HG03045 (cell line): ENCODE data around the gene ECT2.
"Not testable (repeated sequence)": the region's sequence is repeated elsewhere in the genome, so short reads cannot be mapped to it uniquely, and the experiment has no call there.

Experiments used
- ATAC-seq: cut with Tn5 transposase; IDR thresholded peaks from one replicate; pipeline ENCODE4 v1.9.1; 2021; ENCODE audit warnings: mild to moderate bottlenecking, moderate library complexity; ENCODE audit not compliant: unreplicated experiment

ECT2 gene

DNA sequence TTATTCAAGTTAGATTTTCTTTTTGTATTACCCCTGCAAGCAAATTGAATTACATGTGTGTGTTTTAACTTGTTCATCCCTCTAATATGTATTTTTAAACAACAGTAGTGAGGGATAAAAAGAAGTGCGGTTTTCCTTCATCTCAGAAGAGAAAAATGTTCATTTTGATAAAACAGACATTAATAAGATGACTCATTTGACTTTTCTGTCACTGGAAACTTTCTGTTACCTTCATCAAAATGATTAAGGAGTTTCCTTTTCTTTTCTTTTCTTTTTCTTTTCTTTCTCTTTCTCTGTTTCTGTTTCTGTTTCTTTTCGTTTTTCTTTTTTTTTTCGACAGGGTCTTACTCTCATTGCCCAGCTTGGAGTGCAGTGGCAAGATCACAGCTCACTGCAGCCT lies 53.0 kb downstream of the ECT2 start:
- no peak for ATAC-seq

DNA sequence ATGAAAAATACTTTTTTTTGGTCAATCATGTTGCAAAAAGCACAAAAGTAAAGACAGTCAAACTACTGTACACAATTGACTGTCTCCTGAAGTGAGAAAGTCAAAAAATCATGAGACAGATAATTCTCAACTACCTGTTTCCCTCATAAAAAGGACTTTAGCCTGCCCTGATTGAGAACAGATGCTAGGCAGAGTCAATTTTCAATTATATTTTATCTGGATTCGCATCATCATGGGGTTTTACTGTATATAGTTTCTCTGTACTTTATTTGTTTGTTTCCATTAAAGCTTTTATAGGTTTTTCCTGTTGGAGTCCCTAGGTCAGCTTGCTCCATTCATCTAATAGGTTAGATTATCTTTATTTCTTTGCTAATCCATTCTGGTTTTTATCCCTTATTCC lies 53.8 kb downstream of the ECT2 start:
- no peak for ATAC-seq

DNA sequence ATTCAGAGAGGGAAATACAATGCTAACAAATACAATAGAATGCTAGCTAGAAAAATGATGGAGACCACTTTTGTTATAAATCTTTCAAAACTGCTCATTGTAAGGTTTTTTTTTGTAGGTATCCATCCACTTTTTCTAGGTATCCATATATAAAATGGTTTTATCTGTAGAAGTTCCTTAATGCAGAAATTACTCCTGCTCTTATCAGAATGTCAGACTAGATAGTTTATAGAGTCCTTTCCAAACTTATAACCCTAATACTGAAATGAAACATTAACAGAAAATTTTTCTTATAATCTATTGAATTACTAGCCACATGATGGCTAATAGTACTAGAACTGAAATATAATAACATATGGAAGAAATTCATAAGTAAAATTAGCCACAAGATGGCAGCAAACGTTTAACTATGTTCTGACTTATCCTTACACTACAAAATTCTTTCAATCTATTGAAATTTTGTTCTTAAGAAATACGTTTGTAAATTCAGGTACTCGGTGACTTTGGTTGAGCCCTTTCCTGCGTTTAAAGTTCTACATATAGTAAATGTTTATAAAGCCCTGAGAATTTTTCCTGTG lies 58.5 kb downstream of the ECT2 start:
- no peak for ATAC-seq

DNA sequence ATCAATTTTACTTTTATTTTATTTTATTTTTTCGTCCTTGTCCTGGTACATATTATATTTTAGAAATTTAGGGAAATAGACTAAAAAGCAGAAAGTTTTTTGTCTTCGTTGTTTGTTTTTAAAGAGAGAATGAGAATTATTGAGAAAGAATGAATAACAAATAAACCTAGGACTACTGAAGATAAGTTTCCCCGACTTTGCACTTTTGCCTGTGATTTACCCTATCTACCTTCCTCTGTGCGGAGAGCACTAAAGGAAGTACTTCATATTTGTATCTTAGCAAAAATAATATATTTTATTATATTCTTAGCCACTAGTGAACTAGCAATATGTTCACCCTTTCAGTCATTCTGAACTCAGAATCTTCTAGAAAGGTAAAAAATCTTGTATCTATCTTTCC lies 60.6 kb downstream of the ECT2 start:
- no peak for ATAC-seq

DNA sequence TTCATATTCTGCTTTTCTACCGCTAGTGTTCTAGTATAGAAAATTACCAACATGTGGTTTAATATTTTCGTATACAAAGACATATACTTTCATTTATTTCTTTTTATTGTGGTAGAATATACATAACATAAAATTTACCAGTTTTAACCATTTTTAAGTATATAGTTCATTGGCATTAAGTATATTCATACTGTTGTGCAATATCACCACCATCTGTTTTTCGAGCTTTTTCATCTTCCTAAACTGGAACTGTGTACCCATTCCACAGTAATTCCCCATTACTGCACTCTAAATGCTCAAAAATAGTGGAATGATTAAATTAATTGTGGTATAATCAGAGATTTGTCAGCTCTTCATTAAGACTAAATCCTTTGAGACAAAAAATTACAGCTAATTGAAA lies 62.9 kb downstream of the ECT2 start:
- ATAC-seq: no peak

DNA sequence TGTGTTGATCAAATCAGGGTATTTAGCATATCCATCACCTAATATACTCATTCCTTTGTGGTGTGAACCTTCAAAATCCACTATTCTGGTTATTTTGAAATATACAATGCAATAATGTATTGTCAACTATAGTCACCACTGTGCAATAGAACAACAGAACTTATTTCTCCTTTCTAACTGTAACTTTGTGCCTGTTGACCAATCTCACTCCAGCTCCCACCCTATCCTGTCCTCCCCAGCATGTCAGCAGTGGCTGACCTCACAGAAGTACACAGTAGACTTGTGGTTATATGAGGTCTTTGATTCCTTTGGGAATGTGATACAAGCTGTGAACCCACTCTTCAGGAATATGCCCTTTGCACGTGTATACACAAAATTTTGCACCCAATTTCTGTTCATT lies 64.2 kb downstream of the ECT2 start:
- no peak for ATAC-seq

DNA sequence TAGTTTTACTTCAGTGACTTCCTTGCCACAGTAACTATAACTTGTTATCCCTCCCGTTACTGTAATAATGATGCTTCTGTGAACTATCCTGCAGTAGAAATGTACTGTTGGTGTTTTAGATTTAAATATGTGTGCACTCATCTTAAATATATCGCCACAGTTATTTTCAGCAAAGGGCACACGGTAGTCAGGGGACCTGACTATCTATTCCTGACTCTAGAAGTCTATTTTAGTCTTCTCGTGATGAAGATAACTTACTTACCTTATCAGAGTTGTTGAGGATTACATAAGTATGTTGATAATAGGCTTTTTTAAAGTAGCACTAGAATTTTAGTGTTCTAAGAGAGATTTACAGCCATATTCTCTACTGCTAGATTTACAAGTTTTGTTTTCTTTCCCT lies 65.3 kb downstream of the ECT2 start:
- ATAC-seq: no peak

DNA sequence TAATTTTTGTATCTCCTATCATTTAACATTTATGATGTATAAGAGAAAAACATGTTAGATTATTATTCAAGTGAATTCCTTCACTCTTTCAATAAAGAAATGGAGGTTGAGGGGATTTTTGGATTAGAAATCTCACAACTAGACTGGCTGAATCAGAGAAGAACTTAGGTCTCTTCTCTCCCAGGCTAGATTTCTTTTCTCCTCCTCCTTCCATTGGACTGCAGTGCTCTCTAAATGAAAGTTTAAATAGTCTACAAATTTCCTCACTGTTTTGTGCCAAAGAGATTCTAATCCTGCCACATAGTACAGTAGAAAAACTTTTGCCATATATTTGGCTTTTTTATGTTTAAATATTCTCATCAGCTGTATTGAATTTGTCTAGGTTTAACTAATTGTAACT lies 65.8 kb downstream of the ECT2 start:
- no peak for ATAC-seq

DNA sequence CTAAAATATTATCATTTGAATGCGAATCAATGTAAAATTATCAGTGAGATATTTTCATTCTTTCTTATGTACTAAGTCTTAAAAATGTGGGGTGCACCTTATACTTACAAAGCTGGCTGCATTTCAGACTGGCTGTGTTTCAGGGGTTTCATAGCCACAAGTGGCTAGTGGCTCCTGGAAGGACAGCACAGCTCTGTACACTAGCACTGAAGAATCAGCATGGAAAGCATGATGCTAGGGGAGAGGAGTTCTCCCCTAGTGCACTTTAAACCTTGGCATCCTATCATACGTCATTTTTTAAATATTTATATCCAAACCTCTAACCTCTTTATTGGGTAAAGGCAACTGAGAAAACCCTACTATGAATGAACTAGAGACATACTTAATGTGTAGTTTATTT lies 66.4 kb downstream of the ECT2 start:
- ATAC-seq: no peak

DNA sequence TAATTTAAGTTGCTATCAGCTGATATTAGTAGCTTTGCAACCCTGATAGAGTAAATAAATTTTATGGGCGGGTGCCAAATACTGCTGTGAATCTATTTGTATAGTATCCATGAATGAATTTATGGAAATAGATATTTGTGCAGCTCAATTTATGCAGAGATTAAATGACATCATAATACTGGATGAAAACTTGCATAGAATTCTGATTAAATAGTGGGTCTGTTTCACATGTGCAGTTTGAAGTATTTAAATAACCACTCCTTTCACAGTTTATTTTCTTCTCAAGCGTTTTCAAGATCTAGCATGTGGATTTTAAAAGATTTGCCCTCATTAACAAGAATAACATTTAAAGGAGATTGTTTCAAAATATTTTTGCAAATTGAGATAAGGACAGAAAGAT lies 70.0 kb downstream of the ECT2 start:
- ATAC-seq: no peak

DNA sequence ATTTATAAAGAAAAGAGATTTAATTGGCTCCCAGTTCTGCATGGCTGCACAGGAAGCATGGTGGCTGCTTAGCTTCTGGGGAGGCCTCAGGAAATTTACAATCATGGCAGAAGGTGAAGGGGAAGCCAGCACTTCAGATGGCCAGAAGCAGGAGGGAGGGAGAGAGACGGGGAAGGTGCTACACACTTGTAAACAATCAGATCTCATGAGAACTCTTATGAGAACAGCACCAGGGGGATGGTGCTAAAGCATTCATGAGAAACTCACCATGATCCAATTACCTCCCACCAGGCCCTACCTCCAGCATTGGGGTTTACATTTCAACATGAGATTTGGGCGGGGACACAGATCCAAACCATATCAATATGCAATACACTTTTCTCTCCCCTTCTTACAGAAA lies 73.7 kb downstream of the ECT2 start:
- ATAC-seq: no peak

DNA sequence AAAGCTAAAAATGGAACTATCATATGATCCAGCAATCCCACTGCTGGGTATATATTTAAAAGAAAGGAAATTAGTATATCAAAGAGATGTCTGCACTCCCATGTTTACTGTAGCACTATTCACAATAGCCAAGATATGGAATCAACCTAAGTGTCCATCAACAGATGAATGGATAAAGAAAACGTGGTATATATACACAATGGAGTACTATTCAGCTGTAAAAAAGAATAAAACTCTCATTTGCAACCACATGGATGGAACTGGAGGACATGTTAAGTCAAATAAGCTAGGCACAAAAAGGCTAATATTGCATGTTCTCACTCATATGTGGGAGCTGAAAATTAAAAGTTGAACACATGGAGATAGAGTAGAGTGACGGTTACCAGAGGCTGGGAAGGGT lies 76.7 kb downstream of the ECT2 start:
- ATAC-seq: not testable (repeated sequence)

DNA sequence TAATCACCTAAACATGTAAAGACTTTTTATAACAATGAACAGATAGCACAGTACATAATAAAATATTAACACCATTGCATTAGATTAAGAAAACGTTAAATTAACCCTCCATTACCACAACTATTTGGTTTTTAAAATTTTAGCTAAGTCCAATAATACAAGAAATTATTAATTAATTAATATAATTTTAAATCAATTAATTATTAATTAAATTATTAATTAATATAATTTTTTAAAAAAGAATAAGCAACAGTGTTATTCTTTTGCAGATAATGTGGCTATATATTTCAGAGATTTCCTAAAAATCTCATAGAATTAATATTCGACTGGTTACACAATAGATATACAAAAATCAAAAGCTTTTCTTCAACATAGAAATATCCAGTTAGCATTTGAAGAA lies 82.5 kb downstream of the ECT2 start:
- no peak for ATAC-seq

DNA sequence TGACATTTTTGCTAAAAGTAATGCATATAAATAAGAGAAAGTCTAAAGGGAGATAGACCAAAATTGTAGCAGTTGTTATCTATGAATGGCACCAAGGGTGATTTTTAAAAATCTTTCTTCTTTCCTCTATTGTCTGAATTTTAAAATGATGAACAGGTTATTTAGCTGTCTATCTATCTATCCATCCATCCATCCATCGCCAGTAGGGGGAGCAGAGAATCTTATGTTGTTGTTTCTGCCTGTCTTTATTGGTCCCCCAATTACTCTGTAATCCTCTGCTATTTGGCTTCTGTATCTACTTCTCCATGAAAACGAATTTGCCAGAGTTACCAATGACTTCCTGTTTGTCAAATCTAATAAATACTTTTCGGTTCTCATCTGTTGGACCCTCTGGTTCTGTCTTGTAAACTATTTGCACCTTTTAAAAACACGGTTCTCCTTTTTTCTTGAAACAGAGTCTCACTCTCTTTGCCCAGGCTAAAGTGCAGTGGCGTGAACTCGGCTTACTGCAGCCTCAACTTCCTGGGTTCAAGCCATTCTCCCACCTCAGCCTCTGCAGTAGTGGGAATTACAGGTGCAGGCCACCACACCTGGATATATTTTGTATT lies 86.0 kb downstream of the ECT2 start:
- no peak for ATAC-seq

DNA sequence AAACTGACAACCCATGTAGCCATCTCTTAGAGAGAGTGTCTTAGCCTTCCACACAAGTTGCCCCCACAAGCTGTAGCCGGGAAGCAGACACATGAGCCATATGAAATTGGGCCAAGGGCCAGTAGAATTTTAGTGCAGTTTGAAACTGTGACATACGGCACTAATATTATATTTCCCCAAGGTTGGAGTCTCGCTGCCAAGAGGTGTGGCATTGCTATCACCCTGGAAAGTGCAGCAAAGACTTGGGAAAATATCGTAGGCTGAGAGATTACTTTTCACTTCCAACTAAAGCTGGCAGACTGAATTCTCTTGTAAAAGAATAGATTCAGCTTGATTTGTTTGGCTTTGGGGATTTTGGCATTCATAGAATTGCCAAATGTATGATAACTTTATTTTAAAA lies 89.2 kb downstream of the ECT2 start:
- no peak for ATAC-seq

DNA sequence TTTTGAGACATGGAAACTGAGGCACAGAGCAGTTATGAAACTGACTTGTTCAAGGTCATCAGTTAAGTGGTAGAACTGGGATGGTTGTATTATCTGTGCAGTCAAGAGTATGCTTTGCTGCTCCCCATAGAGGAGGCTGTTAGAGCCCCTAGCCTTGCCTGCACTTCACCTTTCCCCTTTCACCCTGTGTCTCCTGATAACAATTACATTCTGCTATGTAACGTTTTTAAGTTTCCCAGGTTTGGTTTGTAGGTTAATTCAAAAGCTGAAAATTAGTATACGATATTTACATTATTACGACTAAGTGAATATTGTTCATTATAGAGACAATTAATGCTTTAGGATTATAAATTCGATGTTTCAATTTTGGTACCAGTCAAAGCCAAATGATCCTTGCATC lies 89.9 kb downstream of the ECT2 start:
- ATAC-seq: no peak

DNA sequence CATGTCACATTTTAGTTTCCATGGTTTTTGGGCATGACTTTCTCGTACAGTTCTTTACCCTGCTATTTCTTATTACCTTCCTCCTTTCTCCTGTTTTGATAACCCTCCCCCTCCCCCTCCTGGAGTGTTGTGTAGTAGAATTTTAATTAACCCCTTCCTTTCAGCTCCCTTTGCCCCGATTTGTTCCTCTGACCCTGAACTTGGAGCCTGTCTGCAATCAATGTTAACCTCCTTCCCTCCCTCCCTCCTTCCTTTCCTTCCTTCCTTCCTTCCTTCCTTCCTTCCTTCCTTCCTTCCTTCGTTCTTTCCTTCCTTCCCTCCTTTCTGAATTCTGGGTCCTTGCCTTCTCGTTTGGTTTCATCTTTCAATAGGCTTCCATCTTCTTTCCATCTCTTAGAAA lies 90.4 kb downstream of the ECT2 start:
- no peak for ATAC-seq

DNA sequence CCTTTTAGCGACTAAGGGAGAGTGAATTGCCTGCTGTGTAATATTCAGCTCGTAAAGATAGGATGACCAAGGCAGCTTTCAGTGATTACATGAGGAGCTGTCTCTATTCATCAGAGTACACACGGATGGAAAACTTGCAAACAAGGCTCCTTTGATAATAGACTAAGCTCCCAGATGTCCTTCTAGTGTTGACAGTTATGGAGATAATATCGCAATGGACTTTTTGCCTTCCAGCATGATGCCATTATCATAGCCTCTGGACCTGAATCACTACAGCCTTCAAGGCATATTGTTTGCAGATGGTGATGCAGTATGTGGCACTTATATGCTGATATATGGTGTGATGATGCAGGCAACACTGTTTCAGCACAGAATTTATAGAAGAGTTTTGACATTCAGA lies 93.9 kb downstream of the ECT2 start:
- ATAC-seq: no peak

DNA sequence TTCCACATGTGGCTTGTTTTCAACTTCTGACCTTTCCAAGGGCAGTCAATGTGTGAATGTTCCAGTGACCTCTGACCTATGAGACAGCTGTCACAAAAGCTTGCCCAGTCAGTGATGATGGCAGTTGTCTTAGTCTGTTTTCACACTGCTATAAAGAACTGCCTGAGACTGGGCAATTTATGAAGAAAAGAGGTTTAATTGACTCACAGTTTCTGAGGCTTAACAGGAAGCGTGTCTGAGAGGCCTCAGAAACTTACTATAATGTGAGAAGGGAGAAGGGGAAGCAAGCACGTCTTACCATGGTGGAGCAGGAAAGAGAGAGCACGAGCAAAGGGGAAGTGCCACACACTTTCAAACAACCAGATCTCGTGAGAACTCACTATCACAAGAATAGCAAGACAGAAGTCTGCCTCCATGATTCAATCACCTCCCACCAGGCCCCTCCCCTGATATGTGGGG lies 95.6 kb downstream of the ECT2 start:
- no peak for ATAC-seq

DNA sequence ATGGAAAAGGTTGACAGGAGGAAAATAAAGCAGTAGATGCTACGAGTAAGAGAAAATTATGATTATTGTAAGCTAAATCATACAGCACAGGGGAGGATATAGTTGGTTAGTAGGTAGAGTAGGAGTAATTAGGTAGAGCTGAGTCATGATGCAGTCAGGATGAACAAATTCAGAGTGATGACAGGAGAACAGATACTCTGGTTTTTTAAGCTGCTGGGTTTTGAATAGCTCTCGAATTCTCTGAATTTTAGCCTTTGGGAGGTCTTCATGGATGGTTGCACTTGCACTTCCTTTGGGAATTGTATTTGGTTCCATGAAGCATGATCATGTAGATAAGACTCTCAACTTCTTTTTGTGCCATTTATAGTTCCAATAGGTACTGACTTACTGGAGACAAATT lies 96.2 kb downstream of the ECT2 start:
- ATAC-seq: no peak

DNA sequence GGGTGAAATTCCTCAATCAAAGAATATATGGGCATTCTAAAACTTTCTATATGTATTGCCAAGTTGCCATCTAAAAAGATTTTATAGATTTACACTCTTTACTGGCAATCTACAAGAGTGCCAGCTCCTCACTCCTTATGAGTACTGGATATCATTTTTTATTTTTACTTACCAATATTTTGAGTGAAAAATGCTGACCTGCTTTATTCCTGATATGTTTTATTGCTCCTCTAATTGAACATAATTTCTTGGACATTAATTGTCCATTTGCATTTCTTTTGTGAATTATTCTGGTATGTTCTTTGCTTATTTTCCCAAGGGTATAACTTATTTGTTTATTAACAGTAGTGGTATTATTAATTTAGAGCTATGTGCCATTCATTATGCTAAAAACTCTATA lies 96.8 kb downstream of the ECT2 start:
- ATAC-seq: no peak

DNA sequence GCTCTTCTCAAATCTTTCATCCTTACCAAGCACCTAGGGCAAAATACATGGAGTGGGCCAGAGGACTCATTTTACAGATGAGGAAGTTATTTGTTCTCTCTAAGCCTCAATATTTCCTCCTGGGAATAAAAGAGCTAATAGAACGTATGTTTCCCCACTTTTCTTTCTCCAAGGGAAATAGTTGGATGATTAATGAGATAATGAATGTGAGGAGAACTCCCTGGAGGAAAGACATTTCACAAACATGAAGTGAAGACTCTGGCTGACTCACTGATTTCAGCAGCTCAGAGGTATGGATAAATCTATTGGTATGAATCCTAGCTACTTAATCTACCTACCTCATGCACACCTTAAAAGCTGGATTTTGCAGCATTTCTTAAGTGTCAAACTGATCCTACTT lies 98.4 kb downstream of the ECT2 start:
- no peak for ATAC-seq

DNA sequence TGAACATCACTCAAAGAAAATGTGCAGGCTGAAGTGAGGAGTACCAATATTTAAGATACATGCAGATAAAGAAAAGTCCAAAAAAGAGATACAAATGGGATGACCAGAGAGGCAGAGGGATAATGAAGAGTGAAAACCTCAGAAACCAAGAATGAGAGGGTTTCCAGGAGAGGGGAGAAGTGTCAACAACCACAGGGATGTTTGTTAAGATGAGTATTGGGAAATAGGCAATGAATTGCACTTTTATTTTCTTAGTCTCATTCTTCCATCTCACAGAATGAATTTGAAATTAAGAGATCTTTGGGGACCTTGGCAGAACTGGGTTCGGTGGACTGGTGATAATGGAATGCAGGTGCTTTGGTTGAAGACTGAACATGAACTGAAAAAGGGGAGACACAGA lies 102.5 kb downstream of the ECT2 start:
- ATAC-seq: no peak
